GM19452 (cell line): ENCODE measurements around the gene KISS1R.
"Not testable (repeated sequence)": the region's sequence is repeated elsewhere in the genome, so short reads cannot be mapped to it uniquely, and the experiment has no call there.

Source experiments
- ATAC-seq: cut with Tn5 transposase; IDR thresholded peaks from one replicate; pipeline ENCODE4 v1.9.1; 2021; ENCODE audit not compliant: unreplicated experiment

Gene KISS1R

GRCh38 chr19:952049-952679 lies 35.0 kb downstream of the KISS1R start:
- ATAC-seq = no peak

- no peak for ATAC-seq
Measured at GRCh38 chr19:952680-953444, 35.7 kb downstream of the KISS1R start.

GRCh38 chr19:953445-954271 lies 36.5 kb downstream of the KISS1R start:
- ATAC-seq = no peak

GRCh38 chr19:954272-954671 lies 37.1 kb downstream of the KISS1R start:
- no peak for ATAC-seq

GRCh38 chr19:954672-955494 lies 37.8 kb downstream of the KISS1R start:
- no peak for ATAC-seq

GRCh38 chr19:955803-956765 lies 39.0 kb downstream of the KISS1R start:
- ATAC-seq = no peak

- ATAC-seq = no peak
Measured at GRCh38 chr19:956766-957440, 39.8 kb downstream of the KISS1R start.

GRCh38 chr19:957578-957977 lies 40.4 kb downstream of the KISS1R start:
- not testable (repeated sequence) for ATAC-seq

GRCh38 chr19:958967-959855 lies 42.1 kb downstream of the KISS1R start:
- ATAC-seq = no peak

GRCh38 chr19:960020-960419 lies 42.9 kb downstream of the KISS1R start:
- ATAC-seq = no peak

GRCh38 chr19:960601-960938 lies 43.4 kb downstream of the KISS1R start:
- no peak for ATAC-seq

- no peak for ATAC-seq
Measured at GRCh38 chr19:961866-962620, 44.9 kb downstream of the KISS1R start.

GRCh38 chr19:962683-963400 lies 45.7 kb downstream of the KISS1R start:
- no peak for ATAC-seq

GRCh38 chr19:963486-963951 lies 46.4 kb downstream of the KISS1R start:
- no peak for ATAC-seq

- no peak for ATAC-seq
Measured at GRCh38 chr19:964116-964520, 47.0 kb downstream of the KISS1R start.

GRCh38 chr19:964761-965694 lies 47.9 kb downstream of the KISS1R start:
- no peak for ATAC-seq
